GM19025 (cell line): ENCODE results near the gene TSPAN10.

Experiments used
- ATAC-seq: cut with Tn5 transposase; IDR thresholded peaks from one replicate; pipeline ENCODE4 v1.9.1; 2021; ENCODE audit warnings: mild to moderate bottlenecking, low read depth, moderate library complexity; ENCODE audit not compliant: unreplicated experiment

TSPAN10 gene

GRCh38 chr17:81685108-81685507 lies 48.1 kb downstream of the TSPAN10 start:
- no peak for ATAC-seq

GRCh38 chr17:81686614-81687013 lies 49.6 kb downstream of the TSPAN10 start:
- ATAC-seq: no peak

- no peak for ATAC-seq
Measured at GRCh38 chr17:81687770-81688541, 51.0 kb downstream of the TSPAN10 start.

GRCh38 chr17:81688616-81689015 lies 51.6 kb downstream of the TSPAN10 start:
- ATAC-seq: no peak

- ATAC-seq: no peak
Measured at GRCh38 chr17:81690066-81690465, 53.1 kb downstream of the TSPAN10 start.

GRCh38 chr17:81690549-81690948 lies 53.6 kb downstream of the TSPAN10 start:
- ATAC-seq: no peak

- ATAC-seq: no peak
Measured at GRCh38 chr17:81691196-81691595, 54.2 kb downstream of the TSPAN10 start.

GRCh38 chr17:81691608-81692007 lies 54.6 kb downstream of the TSPAN10 start:
- ATAC-seq: no peak

- ATAC-seq: no peak
Measured at GRCh38 chr17:81693509-81694210, 56.7 kb downstream of the TSPAN10 start.

GRCh38 chr17:81694810-81695209 lies 57.8 kb downstream of the TSPAN10 start:
- ATAC-seq: no peak

- no peak for ATAC-seq
Measured at GRCh38 chr17:81695211-81695610, 58.2 kb downstream of the TSPAN10 start.

GRCh38 chr17:81695801-81696200 lies 58.8 kb downstream of the TSPAN10 start:
- no peak for ATAC-seq

- no peak for ATAC-seq
Measured at GRCh38 chr17:81696218-81696941, 59.4 kb downstream of the TSPAN10 start.

- no peak for ATAC-seq
Measured at GRCh38 chr17:81697261-81698044, 60.5 kb downstream of the TSPAN10 start.
